Neural progenitor cell (in vitro differentiated cells): ENCODE results near the gene TRAPPC5. TPM values are rescaled to one million over a fixed set of nuclear protein-coding genes. Genes with fewer than 3 reads are reported as not detected.

ENCODE experiments used
- DNase-seq: peaks from one replicate; pipeline ENCODE4 v3.0.0-alpha.2; 2016; ENCODE audit warnings: low spot score
- H2AFZ ChIP-seq: fragments of 200-600 bp; sonication (generic); replicated peaks from 2 replicates; pipeline ENCODE4 v1.6.1; 2016; ENCODE audit warnings: antibody characterized with exemption
- H3F3A ChIP-seq: fragments of 200-600 bp; sonication (generic); 2 replicates; pipeline ENCODE4 v1.6.1; 2016; ENCODE audit warnings: antibody characterized with exemption, low read depth
- H3K27ac ChIP-seq: fragments of 200-600 bp; sonication (generic); 2 replicates; pipeline ENCODE4 v1.5.1; 2016; ENCODE audit warnings: mild to moderate bottlenecking
- H3K27me3 ChIP-seq: fragments of 200-600 bp; sonication (generic); 2 replicates; pipeline ENCODE4 v1.6.1; 2016; ENCODE audit warnings: mild to moderate bottlenecking, moderate library complexity
- H3K36me3 ChIP-seq: fragments of 200-600 bp; sonication (generic); 2 replicates; pipeline ENCODE4 v1.5.1; 2016
- H3K4me1 ChIP-seq: fragments of 200-600 bp; sonication (generic); 2 replicates; pipeline ENCODE4 v1.6.1; 2016; ENCODE audit warnings: mixed run types
- H3K4me2 ChIP-seq: fragments of 200-600 bp; sonication (generic); 2 replicates; pipeline ENCODE4 v1.6.1; 2016
- H3K4me3 ChIP-seq: fragments of 200-600 bp; sonication (generic); 2 replicates; pipeline ENCODE4 v1.5.1; 2016
- H3K79me2 ChIP-seq: fragments of 200-600 bp; sonication (generic); 2 replicates; pipeline ENCODE4 v1.6.1; 2016; ENCODE audit warnings: low read depth
- H3K9ac ChIP-seq: fragments of 200-600 bp; sonication (generic); 2 replicates; pipeline ENCODE4 v1.6.1; 2016
- H3K9me3 ChIP-seq: fragments of 200-600 bp; sonication (generic); 2 replicates; pipeline ENCODE4 v1.5.1; 2016; ENCODE audit warnings: low read depth
- H4K20me1 ChIP-seq: fragments of 200-600 bp; sonication (generic); 2 replicates; pipeline ENCODE4 v1.6.1; 2016; ENCODE audit warnings: low read depth
- H3K27ac Mint-ChIP-seq: 3 replicates; pipeline ENCODE4 v1.8.0; 2021; ENCODE audit warnings: mixed read lengths
- H3K27me3 Mint-ChIP-seq: 2 replicates; pipeline ENCODE4 v1.8.0; 2022; ENCODE audit warnings: low read depth, mild to moderate bottlenecking, inconsistent platforms, moderate library complexity, mixed read lengths; ENCODE audit not compliant: insufficient read depth
- H3K36me3 Mint-ChIP-seq: 3 replicates; pipeline ENCODE4 v1.8.0; 2021; ENCODE audit warnings: mixed read lengths
- H3K4me1 Mint-ChIP-seq: 3 replicates; pipeline ENCODE4 v1.8.0; 2021; ENCODE audit warnings: mixed read lengths
- H3K4me3 Mint-ChIP-seq: 3 replicates; pipeline ENCODE4 v1.8.0; 2021; ENCODE audit warnings: mild to moderate bottlenecking, moderate library complexity, mixed read lengths
- H3K9me3 Mint-ChIP-seq: 3 replicates; pipeline ENCODE4 v1.8.0; 2020; ENCODE audit warnings: mixed read lengths
- CTCF ChIP-seq: fragments of 200-600 bp; sonication (generic); IDR thresholded peaks from 2 replicates; pipeline ENCODE4 v1.5.1; 2017; ENCODE audit warnings: antibody characterized with exemption, mild to moderate bottlenecking
- EZH2 ChIP-seq: fragments of 200-600 bp; sonication (generic); IDR thresholded peaks from 2 replicates; pipeline ENCODE4 v1.6.1; 2017; ENCODE audit warnings: antibody characterized with exemption, mild to moderate bottlenecking, moderate library complexity
- EZH2phosphoT487 ChIP-seq: fragments of 200-600 bp; sonication (generic); IDR thresholded peaks from 2 replicates; pipeline ENCODE4 v1.6.1; 2017; ENCODE audit warnings: antibody characterized with exemption
- total RNA-seq: library from RNA; depleted of rRNA; stranded (reverse); fragments of >200 nt; gene quantifications from 2 replicates; pipeline ENCODE4 v1.2.3, GENCODE V29; 2015; ENCODE audit warnings: low replicate concordance

The TRAPPC5 gene
- total RNA-seq, 1 donor from 2014 or later = 24.4 TPM

GRCh38 chr19:7701049-7701653, 20.5 kb downstream of the TRAPPC5 start:
- Mint-ChIP-seq H3K27me3 (peaks cover 5% of the 10 kb centered on the region), H3K27ac (no peak overlapping the region), H3K4me1 (no peaks in the 10 kb centered on the region), H3K4me3 (no peak overlapping the region), H3K9me3 (no peaks in the 10 kb centered on the region), H3K36me3 (no peaks in the 10 kb centered on the region)
- Histone ChIP-seq H3K4me2 (no peak overlapping the region), H4K20me1 (no peaks in the 10 kb centered on the region), H3K27me3 (peaks cover 40% of the 10 kb centered on the region), H3K9ac (no peak overlapping the region), H3K27ac (no peak overlapping the region), H3K4me1 (no peaks in the 10 kb centered on the region), H2AFZ (no peak overlapping the region), H3K4me3 (no peak overlapping the region), H3K79me2 (no peaks in the 10 kb centered on the region), H3K36me3 (no peaks in the 10 kb centered on the region), H3K9me3 (no peaks in the 10 kb centered on the region), H3F3A (no peaks in the 10 kb centered on the region)
- DNase-seq = no peak
- TF ChIP-seq EZH2phosphoT487 = no peak
- TF ChIP-seq CTCF = no peak
- no peak for TF ChIP-seq EZH2

DNA sequence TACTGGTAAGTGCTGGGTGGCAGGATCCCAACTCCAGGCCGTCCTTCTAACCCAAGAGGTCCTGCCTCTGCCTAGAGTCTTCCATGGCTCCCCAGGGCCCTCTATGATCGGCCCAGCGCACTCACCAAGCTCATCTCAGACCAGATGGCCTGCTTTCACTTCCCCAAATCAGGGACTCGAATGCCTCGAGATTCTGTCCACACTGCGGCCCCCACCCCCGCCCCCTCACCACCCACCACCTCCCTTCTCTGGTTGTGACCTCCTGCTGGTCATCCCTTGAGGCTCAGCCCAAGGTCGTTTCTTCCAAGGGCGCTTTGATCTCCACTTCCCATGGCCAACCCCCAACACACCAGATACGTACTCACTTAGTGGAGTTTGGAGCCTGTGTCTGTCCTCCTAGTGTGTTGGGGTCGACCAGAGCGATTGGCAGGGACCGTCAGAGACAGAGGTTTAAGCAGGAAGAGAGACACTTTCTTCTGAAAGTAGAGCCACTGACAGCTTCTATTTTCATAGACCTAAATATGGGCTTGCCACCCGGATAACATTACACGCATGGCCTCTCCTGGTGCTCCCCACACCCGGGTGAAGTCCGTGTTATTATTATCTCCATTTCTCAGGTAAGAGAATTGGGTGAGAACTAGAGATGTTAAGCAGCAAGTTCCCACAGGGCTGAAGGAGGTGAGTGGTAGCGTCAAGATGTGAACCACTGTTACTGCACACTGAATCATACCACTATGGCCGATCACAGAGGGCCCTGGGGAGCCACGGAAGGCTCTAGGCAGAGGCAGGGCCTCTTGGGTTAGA, 21.2 kb downstream of the TRAPPC5 start, which contains the start of gene FCER2:
Gene FCER2 (minus strand): TSS at position 478 of the 804 bp plus-strand sequence. CDS start 2,371 bp downstream, outside the sequence.
- H3K4me1 Mint-ChIP-seq = no peaks in the 10 kb centered on the region
- H3K9ac ChIP-seq = no peak within 1 kb of the TSS
- no peak within 1 kb of the TSS for H3K27ac ChIP-seq
- no peak within 1 kb of the TSS for H3K27ac Mint-ChIP-seq
- peaks cover 9% of the 10 kb centered on the region for H3K27me3 Mint-ChIP-seq
- no peak within 1 kb of the TSS for H3K4me2 ChIP-seq
- no peak within 1 kb of the TSS for H3K4me3 Mint-ChIP-seq
- H3K9me3 ChIP-seq = no peaks in the 10 kb centered on the region
- peaks cover 35% of the 10 kb centered on the region for H3K27me3 ChIP-seq
- H2AFZ ChIP-seq = no peak within 1 kb of the TSS
- no peak for DNase-seq
- no peaks in the 10 kb centered on the region for H3K79me2 ChIP-seq
- H3K36me3 ChIP-seq = no peaks in the 10 kb centered on the region
- H3F3A ChIP-seq = no peaks in the 10 kb centered on the region
- H3K9me3 Mint-ChIP-seq = no peaks in the 10 kb centered on the region
- TF ChIP-seq EZH2phosphoT487 (no peak), EZH2 (no peak), CTCF (no peak)
- no peak within 1 kb of the TSS for H3K4me3 ChIP-seq
- no peaks in the 10 kb centered on the region for H4K20me1 ChIP-seq
- no peaks in the 10 kb centered on the region for H3K36me3 Mint-ChIP-seq
- H3K4me1 ChIP-seq = no peaks in the 10 kb centered on the region

GRCh38 chr19:7703332-7703731, 22.7 kb downstream of the TRAPPC5 start:
- no peaks in the 10 kb centered on the region for H3K9me3 Mint-ChIP-seq
- Histone ChIP-seq H3K9me3 (no peaks in the 10 kb centered on the region), H3K4me2 (no peak overlapping the region), H3K4me1 (no peaks in the 10 kb centered on the region), H3K9ac (no peak overlapping the region), H3K4me3 (no peak overlapping the region), H4K20me1 (no peaks in the 10 kb centered on the region), H3K27ac (no peak overlapping the region), H3K27me3 (peaks cover 20% of the 10 kb centered on the region), H2AFZ (no peak overlapping the region), H3F3A (no peaks in the 10 kb centered on the region), H3K36me3 (no peaks in the 10 kb centered on the region), H3K79me2 (no peaks in the 10 kb centered on the region)
- no peaks in the 10 kb centered on the region for H3K4me1 Mint-ChIP-seq
- no peak overlapping the region for H3K4me3 Mint-ChIP-seq
- TF ChIP-seq EZH2phosphoT487 = no peak
- TF ChIP-seq CTCF = no peak
- TF ChIP-seq EZH2 = no peak
- H3K27ac Mint-ChIP-seq = no peak overlapping the region
- H3K27me3 Mint-ChIP-seq = peaks cover 9% of the 10 kb centered on the region
- no peaks in the 10 kb centered on the region for H3K36me3 Mint-ChIP-seq
- DNase-seq = no peak
